Parathyroid adenoma (tissue), 2 donors: ENCODE measurements around the gene MAP1LC3C.

ENCODE experiments used
- H2AFZ ChIP-seq: fragments of 300-600 bp; sonication (generic); one replicate; pipeline ENCODE4 v1.7.0; 2017; ENCODE audit warnings: antibody characterized with exemption, mild to moderate bottlenecking
- H3K27ac ChIP-seq: fragments of 300-600 bp; sonication (generic); one replicate; pipeline ENCODE4 v1.7.0; 2017
- H3K27me3 ChIP-seq: fragments of 300-600 bp; sonication (generic); one replicate; pipeline ENCODE4 v1.7.0; 2017; ENCODE audit warnings: low read length; ENCODE audit not compliant: control insufficient read depth, insufficient read depth
- H3K36me3 ChIP-seq: fragments of 300-600 bp; sonication (generic); one replicate; pipeline ENCODE4 v1.7.0; 2017; ENCODE audit warnings: low read length; ENCODE audit not compliant: control insufficient read depth, insufficient read depth
- H3K4me1 ChIP-seq: fragments of 300-600 bp; sonication (generic); one replicate; pipeline ENCODE4 v1.7.0; 2017; ENCODE audit warnings: control low read depth
- H3K4me2 ChIP-seq: fragments of 300-600 bp; sonication (generic); one replicate; pipeline ENCODE4 v1.7.0; 2017; ENCODE audit warnings: low read length
- H3K4me3 ChIP-seq: fragments of 300-600 bp; sonication (generic); one replicate; pipeline ENCODE4 v1.7.0; 2017; ENCODE audit warnings: low read depth, low read length
- H3K79me2 ChIP-seq: fragments of 300-600 bp; sonication (generic); one replicate; pipeline ENCODE4 v1.7.0; 2017; ENCODE audit warnings: control low read depth
- H3K9ac ChIP-seq: fragments of 300-600 bp; sonication (generic); one replicate; pipeline ENCODE4 v1.7.0; 2017; ENCODE audit warnings: mild to moderate bottlenecking
- H3K9me3 ChIP-seq: fragments of 300-600 bp; sonication (generic); one replicate; pipeline ENCODE4 v1.7.0; 2017; ENCODE audit warnings: low read length; ENCODE audit not compliant: control insufficient read depth
- TF ChIP-seq, protein P1 (sequence below): fragments of 300-600 bp; sonication (generic); IDR thresholded peaks from one replicate; pipeline ENCODE4 v1.7.0; 2017; ENCODE audit warnings: antibody characterized with exemption, mild to moderate bottlenecking
- donor health status: primary hyperparathyroidism.

MAP1LC3C gene

DNA sequence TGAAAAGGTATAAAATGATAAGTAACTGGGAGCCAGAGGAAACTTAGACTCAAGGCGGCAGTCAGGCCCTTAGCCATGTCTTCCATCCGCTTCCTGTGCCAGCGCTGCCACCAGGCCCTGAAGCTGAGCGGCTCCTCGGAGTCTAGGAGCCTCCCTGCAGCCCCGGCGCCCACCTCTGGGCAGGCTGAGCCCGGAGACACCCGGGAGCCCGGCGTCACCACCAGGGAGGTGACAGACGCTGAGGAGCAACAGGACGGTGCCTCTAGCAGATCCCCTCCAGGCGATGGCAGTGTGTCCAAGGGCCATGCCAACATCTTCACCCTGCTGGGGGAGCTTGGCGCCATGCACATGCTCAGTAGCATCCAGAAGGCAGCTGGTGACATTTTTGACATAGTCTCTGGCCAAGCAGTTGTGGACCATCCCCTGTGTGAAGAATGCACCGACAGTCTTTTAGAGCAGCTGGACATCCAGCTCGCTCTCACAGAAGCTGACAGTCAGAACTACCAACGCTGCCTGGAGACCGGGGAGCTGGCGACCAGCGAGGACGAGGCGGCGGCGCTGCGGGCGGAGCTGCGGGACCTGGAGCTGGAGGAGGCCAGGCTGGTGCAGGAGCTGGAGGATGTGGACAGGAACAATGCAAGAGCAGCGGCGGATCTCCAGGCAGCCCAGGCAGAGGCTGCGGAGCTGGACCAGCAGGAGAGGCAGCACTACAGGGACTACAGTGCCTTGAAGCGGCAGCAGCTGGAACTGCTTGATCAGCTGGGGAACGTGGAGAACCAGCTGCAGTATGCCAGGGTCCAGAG lies 41.0 kb downstream of the MAP1LC3C start, which contains the start of gene BECN2:
Gene BECN2 (plus strand): TSS at position 76 of the 803 bp plus-strand sequence. CDS start 0 bp downstream, at position 76.
- no peaks in the 10 kb centered on the region for H3K9me3 ChIP-seq
- no peaks in the 10 kb centered on the region for H3K27me3 ChIP-seq
- no peak within 1 kb of the TSS for H3K9ac ChIP-seq
- H3K4me3 ChIP-seq: no peak within 1 kb of the TSS
- H3K4me2 ChIP-seq: no peak within 1 kb of the TSS
- H2AFZ ChIP-seq: no peak within 1 kb of the TSS
- TF ChIP-seq, protein P1, sequence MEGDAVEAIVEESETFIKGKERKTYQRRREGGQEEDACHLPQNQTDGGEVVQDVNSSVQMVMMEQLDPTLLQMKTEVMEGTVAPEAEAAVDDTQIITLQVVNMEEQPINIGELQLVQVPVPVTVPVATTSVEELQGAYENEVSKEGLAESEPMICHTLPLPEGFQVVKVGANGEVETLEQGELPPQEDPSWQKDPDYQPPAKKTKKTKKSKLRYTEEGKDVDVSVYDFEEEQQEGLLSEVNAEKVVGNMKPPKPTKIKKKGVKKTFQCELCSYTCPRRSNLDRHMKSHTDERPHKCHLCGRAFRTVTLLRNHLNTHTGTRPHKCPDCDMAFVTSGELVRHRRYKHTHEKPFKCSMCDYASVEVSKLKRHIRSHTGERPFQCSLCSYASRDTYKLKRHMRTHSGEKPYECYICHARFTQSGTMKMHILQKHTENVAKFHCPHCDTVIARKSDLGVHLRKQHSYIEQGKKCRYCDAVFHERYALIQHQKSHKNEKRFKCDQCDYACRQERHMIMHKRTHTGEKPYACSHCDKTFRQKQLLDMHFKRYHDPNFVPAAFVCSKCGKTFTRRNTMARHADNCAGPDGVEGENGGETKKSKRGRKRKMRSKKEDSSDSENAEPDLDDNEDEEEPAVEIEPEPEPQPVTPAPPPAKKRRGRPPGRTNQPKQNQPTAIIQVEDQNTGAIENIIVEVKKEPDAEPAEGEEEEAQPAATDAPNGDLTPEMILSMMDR: no peak
- H3K36me3 ChIP-seq: no peaks in the 10 kb centered on the region
- no peaks in the 10 kb centered on the region for H3K79me2 ChIP-seq
- no peaks in the 10 kb centered on the region for H3K4me1 ChIP-seq
- H3K27ac ChIP-seq: no peak within 1 kb of the TSS

DNA sequence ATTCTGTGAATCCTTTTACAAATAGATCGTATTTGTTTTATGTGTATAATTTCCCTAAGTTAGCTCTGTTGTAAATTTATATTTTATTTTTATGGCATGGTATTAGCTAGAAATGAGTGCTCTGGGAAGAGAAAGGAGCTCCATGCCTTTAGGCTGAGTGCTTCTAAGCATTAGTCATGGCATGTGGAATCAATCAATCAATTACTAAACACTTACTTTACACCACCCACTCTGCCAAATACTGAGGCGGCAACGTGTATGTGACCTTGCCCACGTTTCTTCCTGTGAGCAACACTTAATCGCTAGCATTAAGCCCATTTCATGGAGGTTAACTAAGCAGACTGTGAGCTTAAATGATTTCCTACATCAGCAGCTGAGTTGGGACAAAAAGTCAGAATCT lies 48.5 kb downstream of the MAP1LC3C start:
- H3K36me3 ChIP-seq: no peaks in the 10 kb centered on the region
- H3K4me3 ChIP-seq: no peak overlapping the region
- H3K27ac ChIP-seq: no peak overlapping the region
- no peaks in the 10 kb centered on the region for H3K9me3 ChIP-seq
- no peaks in the 10 kb centered on the region for H3K4me1 ChIP-seq
- TF ChIP-seq, protein P1: no peak
- no peaks in the 10 kb centered on the region for H3K79me2 ChIP-seq
- no peak overlapping the region for H3K9ac ChIP-seq
- H2AFZ ChIP-seq: no peak overlapping the region
- H3K27me3 ChIP-seq: no peaks in the 10 kb centered on the region
- H3K4me2 ChIP-seq: no peak overlapping the region

DNA sequence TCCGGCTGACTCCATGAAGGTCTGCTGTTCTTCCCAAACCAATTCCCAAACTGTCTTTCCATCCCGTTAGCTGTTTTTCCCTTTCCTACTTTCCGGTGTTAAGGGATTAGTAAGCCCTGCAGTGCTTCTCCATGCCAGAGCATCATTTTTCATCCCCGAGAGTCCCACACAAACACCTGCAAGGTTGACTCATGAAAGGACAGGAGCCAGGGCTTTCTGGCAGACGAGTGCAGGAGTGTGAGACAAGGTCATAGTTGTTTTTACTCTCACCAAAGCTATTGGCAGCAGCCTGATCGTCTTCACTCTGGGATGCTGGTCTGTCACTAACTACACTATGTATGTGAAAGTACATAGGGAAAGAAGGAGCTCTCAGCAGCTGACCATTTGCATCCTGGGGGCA lies 51.5 kb downstream of the MAP1LC3C start:
- Histone ChIP-seq H2AFZ (no peak overlapping the region), H3K27ac (no peak overlapping the region), H3K27me3 (no peaks in the 10 kb centered on the region), H3K9me3 (no peaks in the 10 kb centered on the region), H3K4me3 (no peak overlapping the region), H3K79me2 (no peaks in the 10 kb centered on the region), H3K9ac (no peak overlapping the region), H3K4me2 (no peak overlapping the region), H3K4me1 (no peaks in the 10 kb centered on the region), H3K36me3 (no peaks in the 10 kb centered on the region)
- TF ChIP-seq, protein P1: no peak
